ENCODE data around the gene EPS8.

EPS8 gene

DNA sequence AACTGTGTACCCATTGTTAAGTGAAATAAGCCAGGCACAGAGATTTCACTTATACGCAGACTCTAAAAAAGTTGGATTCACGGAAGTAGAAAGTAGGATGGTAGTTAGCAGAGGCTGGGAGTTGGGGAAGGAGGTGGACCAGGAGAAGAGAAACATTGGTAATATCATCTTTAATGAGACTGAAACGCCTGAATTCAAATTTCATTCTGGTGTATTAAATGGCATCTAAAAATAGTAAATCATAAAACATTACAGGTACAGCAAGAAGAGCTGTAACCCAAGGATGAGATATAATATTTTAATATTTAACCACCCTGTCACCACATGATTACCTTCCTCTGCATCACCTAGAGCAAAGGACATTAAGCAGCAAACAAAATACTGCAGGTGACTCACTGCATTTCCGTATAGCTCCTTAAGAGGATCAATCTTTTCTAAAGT, 99.4 kb downstream of the EPS8 start:
- peak in 1 of 2 donors; percentile 38 for DNase-seq (ENCODE audit: low read depth in 2 of 2)
- no peak overlapping the region for H3K4me3 ChIP-seq (replicated peaks in 1 of 2; ENCODE audit: low read depth in 2 of 2, low read length in 2 of 2)
- TF ChIP-seq CTCF (IDR thresholded peaks at IDR 0.05; ENCODE audit: low read depth, low read length), result no peak

DNA sequence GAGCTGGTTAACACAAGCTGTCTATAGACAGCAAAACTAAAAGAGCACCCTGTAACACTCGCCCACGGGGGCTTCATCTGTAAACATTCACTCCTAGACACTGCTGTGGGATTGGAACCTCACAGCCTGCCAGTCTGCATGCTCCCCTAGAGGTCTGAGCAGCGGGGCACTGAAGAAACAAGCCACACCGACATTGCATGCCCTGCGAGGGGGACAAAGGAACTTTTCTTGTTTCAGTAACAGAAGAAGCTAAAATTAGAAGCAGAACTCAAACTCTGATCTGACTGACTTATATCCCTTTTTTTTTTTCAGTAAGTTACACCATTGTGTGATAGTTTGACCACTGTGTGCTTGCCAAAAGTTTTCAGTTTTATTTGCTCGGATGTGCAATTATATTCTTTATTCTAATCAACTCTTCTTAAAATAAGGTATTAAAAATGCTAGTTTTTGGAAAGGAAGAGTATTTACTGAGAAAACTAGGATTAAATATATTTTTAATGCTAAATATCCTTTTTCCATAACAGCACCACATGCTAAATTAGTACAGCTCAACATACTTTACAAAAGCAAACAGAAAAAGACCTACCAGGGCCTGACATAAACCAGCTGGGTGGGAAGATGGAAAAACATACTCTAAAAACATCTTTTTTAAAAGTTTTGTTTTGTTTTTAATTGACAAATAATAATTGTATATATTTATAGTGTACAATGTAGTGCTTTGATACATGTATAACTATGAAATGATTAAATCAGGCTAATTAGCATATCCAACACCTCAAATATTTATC, 100.2 kb downstream of the EPS8 start:
- no peak for TF ChIP-seq CTCF (IDR thresholded peaks at IDR 0.05; ENCODE audit: low read depth, low read length)
- no peak overlapping the region for H3K4me3 ChIP-seq (replicated peaks in 1 of 2; ENCODE audit: low read depth in 2 of 2, low read length in 2 of 2)
- DNase-seq (ENCODE audit: low read depth in 2 of 2), result peak in 1 of 2 donors; percentile 49

GRCh38 chr12:15688202-15688736, 100.9 kb downstream of the EPS8 start:
- TF ChIP-seq CTCF (IDR thresholded peaks at IDR 0.05; ENCODE audit: low read depth, low read length), result no peak
- H3K4me3 ChIP-seq (replicated peaks in 1 of 2; ENCODE audit: low read depth in 2 of 2, low read length in 2 of 2), result no peak overlapping the region
- peak; percentile 63 to 76 for DNase-seq (ENCODE audit: low read depth in 2 of 2)

DNA sequence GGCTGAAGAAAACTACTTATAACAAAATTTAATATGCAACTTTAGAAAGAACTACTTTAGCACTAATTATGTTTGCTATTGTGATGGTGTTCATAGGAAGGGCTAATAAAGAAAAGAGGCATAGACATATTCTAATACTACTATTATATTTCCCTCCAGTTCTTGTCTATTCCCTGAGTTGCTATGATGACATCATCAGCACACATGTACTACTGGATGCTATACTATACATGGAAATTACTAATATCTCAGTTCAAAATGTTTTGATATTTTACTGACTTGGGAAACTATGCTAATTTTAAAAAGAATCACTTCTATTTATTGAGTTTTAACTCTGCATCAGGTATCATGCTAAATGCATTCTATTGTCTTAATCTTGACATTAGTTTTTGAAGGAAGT, 101.6 kb downstream of the EPS8 start:
- DNase-seq (ENCODE audit: low read depth in 2 of 2), result peak in 1 of 2 donors; percentile 34
- H3K4me3 ChIP-seq (replicated peaks in 1 of 2; ENCODE audit: low read depth in 2 of 2, low read length in 2 of 2), result no peak overlapping the region
- no peak for TF ChIP-seq CTCF (IDR thresholded peaks at IDR 0.05; ENCODE audit: low read depth, low read length)

GRCh38 chr12:15684896-15685658, 104.1 kb downstream of the EPS8 start:
- no peak for DNase-seq (ENCODE audit: low read depth in 2 of 2)
- H3K4me3 ChIP-seq (replicated peaks in 1 of 2; ENCODE audit: low read depth in 2 of 2, low read length in 2 of 2), result no peak overlapping the region
- TF ChIP-seq CTCF (IDR thresholded peaks at IDR 0.05; ENCODE audit: low read depth, low read length), result no peak

- peak in 1 of 2 donors; percentile 38 for DNase-seq (ENCODE audit: low read depth in 2 of 2)
- no peak overlapping the region for H3K4me3 ChIP-seq (replicated peaks in 1 of 2; ENCODE audit: low read depth in 2 of 2, low read length in 2 of 2)
- TF ChIP-seq CTCF (IDR thresholded peaks at IDR 0.05; ENCODE audit: low read depth, low read length), result no peak
Observed at GRCh38 chr12:15682826-15683225, 106.4 kb downstream of the EPS8 start.

All from cardiac fibroblast (primary cell).